Measurements from ENCODE around the gene WFIKKN1.

Gene WFIKKN1

DNA sequence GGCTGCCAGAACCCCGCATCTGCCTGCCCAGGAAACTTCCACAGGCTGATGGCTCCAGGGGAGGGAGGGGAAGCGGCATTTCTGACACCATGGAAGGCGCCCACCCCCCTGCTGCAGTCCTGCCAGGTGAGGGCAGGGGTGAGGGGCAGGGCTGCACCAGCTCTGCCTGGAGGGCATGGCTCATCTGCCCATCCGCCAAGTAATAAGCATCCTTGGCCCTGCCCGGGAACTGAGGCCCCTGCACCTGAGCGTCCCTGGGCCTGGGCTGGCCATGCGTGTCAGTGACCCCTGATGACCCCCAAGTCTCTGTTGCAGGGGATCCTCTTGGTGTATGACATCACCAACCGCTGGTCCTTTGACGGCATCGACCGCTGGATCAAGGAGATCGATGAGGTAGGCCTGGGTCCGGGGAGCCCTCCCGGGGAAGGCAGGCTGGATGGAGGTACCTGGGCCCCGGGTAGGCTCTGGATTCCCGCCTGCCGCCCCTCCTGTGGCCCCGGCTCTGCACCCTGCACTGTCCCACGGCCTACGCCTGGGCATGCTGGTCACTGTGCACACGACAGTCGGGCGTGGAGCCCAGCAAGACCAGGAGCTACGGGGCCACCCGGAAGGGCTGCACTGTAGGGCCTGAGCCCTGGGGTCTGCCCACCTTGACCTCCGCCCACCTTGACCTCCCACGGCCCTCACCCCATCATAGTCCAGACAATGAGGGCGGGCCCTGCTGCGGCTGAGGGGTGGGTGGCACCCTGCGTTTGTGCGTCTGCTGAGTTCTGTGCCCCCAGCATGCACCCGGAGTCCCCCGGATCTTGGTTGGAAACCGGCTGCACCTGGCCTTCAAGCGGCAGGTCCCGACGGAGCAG, 5.4 kb upstream of the WFIKKN1 start:
- no peak for DNase-seq

- DNase-seq, result no peak
These were observed 4.6 kb upstream of the WFIKKN1 start for GRCh38 chr16:625977-626765.

DNA sequence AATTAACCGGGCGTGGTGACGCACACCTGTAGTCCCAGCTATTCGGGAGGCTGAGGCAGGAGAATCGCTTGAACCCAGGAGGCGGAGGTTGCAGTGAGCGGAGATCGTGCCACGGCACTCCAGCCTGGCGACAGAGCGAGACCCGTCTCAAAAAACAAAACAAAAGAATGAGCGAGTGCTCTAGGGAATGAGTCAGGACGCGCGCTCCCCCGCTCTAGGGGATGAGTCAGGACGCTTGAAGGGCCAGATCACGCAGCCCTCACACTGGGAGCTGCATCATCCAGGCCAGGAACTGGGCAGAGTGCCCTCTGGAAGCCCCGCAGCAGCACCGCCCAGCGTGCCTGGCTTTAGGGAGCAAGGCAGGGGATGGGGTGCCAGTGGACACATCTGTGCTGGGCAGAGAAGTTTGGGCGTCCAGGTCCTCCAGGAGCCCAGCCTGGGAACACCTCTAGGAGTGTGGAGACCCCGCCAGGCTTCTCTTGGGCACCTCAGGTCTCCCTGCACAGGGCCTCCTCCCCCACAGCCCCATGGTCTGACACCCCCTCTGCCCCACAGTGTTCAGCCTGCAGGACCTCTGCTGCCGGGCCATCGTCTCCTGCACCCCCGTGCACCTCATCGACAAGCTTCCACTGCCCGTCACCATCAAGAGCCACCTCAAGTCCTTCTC, 3.9 kb upstream of the WFIKKN1 start:
- no peak for DNase-seq

- DNase-seq, result no peak
These were observed 3.1 kb upstream of the WFIKKN1 start for GRCh38 chr16:627454-628239.

DNA sequence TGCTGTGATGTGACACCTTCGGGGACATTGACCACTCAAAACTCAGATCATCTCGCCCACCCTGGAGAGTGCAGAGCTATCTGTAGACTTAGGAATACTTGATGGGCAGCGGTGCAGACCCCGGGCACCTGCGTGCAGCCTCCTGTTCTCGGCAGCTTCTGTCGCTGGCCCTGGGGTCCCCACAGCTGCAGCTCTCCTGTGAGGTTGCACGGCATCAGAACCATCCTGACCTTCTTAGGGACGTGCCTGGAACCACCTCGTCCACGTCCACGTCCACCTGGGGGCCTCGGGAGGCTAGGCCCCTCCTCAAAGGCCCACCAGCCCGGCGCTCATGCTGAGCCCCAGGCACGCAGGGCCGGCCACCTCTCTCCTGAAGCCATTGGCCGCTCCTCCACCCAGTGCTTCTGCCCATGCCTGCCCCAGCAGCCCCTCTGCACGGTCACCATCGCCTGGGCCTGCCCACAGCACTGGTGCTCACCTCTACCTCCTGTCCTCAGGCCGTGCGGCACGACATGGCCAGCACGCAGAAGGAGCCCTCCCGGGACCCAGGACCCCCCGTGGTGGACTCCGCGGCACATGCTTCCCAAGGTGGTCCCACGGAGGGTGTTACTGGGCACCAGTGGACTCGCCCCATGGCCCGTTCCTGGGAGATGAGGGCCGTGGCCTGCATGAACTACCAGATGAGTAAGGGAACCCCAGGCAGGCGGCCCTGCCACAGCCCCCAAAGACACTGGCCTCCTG, 2.3 kb upstream of the WFIKKN1 start:
- no peak for DNase-seq

DNA sequence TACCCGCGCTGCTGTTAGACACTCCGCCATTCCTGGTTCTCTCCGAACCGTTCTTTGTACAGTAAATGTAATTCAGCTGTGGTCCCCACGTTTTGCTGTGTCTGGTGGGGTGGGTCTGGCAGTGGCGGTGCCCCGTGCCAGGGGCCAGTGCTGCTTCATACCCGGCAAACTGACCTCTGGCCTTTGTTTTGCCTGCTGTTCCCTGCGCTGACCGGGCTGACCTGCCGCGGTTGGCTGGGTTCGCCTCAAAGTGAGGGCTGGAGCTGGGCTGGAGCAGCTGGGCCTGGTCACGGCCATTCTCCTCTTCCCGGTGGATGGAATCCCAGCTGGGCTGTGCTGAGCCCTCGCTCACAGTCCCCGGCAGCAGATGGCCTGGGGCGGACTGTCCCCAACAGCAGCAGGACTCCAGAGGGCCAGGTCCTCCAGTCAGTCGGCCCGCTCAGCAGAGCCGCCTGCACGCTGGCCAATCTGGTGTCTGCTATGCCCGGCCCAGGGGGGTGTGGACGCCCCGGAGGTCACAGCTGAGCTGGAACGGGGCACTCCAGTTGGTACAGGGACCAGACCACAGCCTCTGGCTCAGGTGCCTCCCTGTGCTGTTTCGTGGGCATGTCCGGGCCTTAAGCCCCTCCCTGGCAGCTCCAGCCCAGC, 1.5 kb upstream of the WFIKKN1 start:
- no peak for DNase-seq

DNA sequence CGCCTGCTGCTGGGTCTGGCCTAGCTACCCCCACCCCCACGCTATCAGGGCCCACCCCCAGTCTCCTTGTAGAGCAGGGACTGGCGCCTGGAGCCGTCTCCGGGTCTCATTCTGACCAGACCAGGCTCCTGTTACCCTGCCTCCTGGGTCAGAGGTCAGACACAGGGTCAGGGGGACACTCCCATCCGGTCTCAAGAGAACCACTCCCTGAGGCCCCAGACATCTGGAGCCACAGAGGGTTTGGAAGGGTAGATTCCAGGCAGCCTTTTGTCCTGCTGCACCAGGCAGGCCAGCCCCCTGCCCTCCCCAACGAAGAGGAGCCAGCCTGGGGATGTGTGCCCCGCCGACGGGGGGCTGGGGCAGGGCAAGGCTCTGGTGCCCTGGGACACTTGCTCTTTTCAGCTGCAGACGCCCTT, 944 bp upstream of the WFIKKN1 start:
- DNase-seq, result no peak

GRCh38 chr16:630249-630814, 453 bp upstream of the WFIKKN1 start:
- DNase-seq, result no peak

DNA sequence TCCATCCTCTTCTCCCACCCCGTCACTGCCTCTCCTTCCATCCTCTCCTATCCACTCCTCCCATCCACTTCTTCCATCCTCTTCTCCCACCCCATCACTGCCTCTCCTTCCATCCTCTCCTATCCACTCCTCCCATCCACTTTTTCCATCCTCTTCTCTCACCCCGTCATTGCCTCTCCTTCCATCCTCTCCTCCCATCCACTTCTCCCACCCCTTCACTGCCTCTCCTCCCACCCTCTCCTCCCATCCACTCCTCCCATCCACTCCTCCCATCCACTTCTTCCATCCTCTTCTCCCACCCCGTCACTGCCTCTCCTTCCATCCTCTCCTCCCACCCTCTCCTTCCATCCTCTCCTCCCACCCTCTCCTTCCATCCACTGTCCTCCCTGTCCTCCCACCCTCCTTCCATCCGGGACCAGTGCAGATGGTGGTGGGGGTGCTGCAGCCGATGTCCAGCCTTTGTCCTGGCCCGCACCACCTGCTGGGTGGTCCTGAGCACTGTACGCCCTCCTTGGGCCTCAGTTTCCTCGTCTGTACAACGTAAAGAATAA, 1.1 kb downstream of the WFIKKN1 start:
- DNase-seq, result no peak

- DNase-seq, result no peak
These were observed 1.9 kb downstream of the WFIKKN1 start for GRCh38 chr16:632486-633335.

DNA sequence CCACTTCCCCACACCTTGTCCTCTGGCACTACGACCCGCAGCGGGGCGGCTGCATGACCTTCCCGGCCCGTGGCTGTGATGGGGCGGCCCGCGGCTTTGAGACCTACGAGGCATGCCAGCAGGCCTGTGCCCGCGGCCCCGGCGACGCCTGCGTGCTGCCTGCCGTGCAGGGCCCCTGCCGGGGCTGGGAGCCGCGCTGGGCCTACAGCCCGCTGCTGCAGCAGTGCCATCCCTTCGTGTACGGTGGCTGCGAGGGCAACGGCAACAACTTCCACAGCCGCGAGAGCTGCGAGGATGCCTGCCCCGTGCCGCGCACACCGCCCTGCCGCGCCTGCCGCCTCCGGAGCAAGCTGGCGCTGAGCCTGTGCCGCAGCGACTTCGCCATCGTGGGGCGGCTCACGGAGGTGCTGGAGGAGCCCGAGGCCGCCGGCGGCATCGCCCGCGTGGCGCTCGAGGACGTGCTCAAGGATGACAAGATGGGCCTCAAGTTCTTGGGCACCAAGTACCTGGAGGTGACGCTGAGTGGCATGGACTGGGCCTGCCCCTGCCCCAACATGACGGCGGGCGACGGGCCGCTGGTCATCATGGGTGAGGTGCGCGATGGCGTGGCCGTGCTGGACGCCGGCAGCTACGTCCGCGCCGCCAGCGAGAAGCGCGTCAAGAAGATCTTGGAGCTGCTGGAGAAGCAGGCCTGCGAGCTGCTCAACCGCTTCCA, 2.7 kb downstream of the WFIKKN1 start:
- DNase-seq, result no peak

GRCh38 chr16:634051-634670, 3.4 kb downstream of the WFIKKN1 start:
- DNase-seq, result no peak

DNA sequence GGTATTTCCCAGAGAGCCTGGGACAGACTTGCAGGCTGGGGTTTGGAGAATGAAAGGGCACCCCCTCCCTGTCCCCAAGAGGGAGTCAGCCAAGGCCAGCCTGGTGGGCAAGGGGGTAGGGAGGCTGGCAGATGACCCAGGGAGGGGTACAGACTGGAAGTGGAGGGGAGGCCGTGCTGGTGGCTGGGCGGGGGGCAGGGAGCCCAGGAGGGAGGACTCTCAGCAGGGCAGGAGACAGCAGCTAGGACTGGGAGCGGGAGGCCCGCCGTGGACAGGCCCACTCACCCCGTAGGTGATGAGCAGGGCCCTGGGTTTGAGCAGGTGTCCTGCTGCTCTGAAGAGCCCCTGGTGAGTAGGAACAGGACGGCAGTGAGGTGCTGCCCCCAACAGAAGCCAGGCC, 4.2 kb downstream of the WFIKKN1 start:
- no peak for DNase-seq

DNA sequence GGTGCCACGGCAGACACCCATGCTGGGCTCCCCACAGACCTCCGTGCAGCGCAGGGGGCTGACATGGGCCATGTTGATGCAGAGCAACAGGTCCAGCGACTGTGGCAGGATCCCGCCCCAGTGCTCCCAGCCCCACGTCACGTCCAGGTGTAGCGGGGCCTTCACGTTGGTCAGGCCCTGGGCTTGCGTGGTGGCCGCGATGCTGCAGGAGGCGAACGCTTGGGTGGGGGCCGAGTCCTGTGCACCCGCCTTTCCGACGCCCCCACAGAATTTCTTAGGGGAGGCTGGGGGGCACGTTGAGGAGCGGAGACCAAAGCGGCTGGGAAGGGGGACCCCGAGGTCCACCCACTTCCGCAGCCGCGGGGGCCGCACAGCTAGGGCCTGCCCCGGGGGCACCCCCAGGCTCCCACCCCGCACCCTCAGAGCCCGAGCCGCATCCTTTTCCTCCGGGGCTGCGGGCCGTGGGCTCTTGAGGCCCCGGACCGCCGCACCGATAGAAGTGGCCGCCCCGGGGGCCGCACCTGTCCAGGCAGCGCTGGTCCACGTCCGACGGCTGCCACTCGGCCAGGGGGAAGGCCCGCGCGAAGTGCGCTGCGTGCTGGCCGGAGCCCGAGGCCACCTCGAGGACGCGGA, 4.9 kb downstream of the WFIKKN1 start:
- no peak for DNase-seq

- peak; percentile 92 for DNase-seq
These were observed 5.7 kb downstream of the WFIKKN1 start, which contains the start of gene METTL26 for GRCh38 chr16:636206-637080. TSS of gene METTL26 (minus strand) at chr16:636305. CDS start at chr16:636290, 15 bp downstream.

GRCh38 chr16:637081-638018, 6.6 kb downstream of the WFIKKN1 start:
- DNase-seq, result peak; percentile 90

Data from stimulated activated naive CD4-positive, alpha-beta T cell treated with Interleukin-2 at 50 U/mL for 16 hours (primary cell).